IMR-90 (cell line): ENCODE measurements around the gene PILRA. TPM values are rescaled to one million over a fixed set of nuclear protein-coding genes. Genes with fewer than 3 reads are reported as not detected.

Experiments used
- ATAC-seq: fragments of 200-7000 bp; cut with Tn5 transposase; 2 replicates; pipeline ENCODE4 v1.9.1; 2020; ENCODE audit warnings: low read depth, mild to moderate bottlenecking, moderate library complexity
- BruUV-seq: library from RNA; stranded (reverse); fragments of 400-500 nt; replicated peaks from 2 replicates; lab custom pipeline; 2021; lab: Mats Ljungman, UMichigan
- CTCF ChIA-PET: fragments of 300-600 bp; formaldehyde crosslinking; extraction: SDS; loops from one replicate; lab custom pipeline; 2021; ENCODE audit warnings: antibody characterized with exemption; lab: Yijun Ruan, JAX
- POLR2A ChIA-PET: fragments of 300-600 bp; sonication (Branson Sonifier 250); formaldehyde crosslinking; loops from one replicate; lab custom pipeline; 2022; ENCODE audit warnings: antibody characterized with exemption; ENCODE audit not compliant: unreplicated experiment; lab: Charles Lee
- DNase-seq: peaks from one replicate; pipeline ENCODE4 v3.0.0; 2013
- H2AFZ ChIP-seq: replicated peaks from 2 replicates; pipeline ENCODE3; 2013; ENCODE audit warnings: low read length, mild to moderate bottlenecking; ENCODE audit not compliant: poor library complexity
- H2AK5ac ChIP-seq: 2 replicates; pipeline ENCODE4 v1.6.1; 2013; ENCODE audit warnings: low read depth, low read length, inconsistent platforms
- H2AK9ac ChIP-seq: replicated peaks from 2 replicates; pipeline ENCODE3; 2013; ENCODE audit warnings: mild to moderate bottlenecking, low read depth, low read length, moderate library complexity; ENCODE audit not compliant: poor library complexity
- H2BK120ac ChIP-seq: 2 replicates; pipeline ENCODE4 v1.6.1; 2013; ENCODE audit warnings: low read depth, low read length, inconsistent platforms
- H2BK15ac ChIP-seq: 3 replicates; pipeline ENCODE4 v1.6.1; 2013; ENCODE audit warnings: low read depth, low read length, inconsistent platforms
- H2BK20ac ChIP-seq: 2 replicates; pipeline ENCODE4 v1.6.1; 2013; ENCODE audit warnings: low read depth, mild to moderate bottlenecking, inconsistent platforms, low read length, moderate library complexity
- H2BK5ac ChIP-seq: 2 replicates; pipeline ENCODE4 v1.6.1; 2013; ENCODE audit warnings: mild to moderate bottlenecking, low read depth, low read length, inconsistent platforms; ENCODE audit not compliant: poor library complexity, severe bottlenecking
- H3K14ac ChIP-seq: replicated peaks from 2 replicates; pipeline ENCODE4 v1.6.1; 2013; ENCODE audit warnings: low read depth, low read length, inconsistent platforms
- H3K18ac ChIP-seq: 2 replicates; pipeline ENCODE4 v1.6.1; 2013; ENCODE audit warnings: low read depth, low read length, control low read depth
- H3K23ac ChIP-seq: 2 replicates; pipeline ENCODE4 v1.6.1; 2013; ENCODE audit warnings: low read depth, low read length, inconsistent platforms
- H3K27ac ChIP-seq: 2 replicates; pipeline ENCODE4 v1.5.1; 2013; ENCODE audit warnings: mild to moderate bottlenecking, control low read depth, low read length; ENCODE audit not compliant: insufficient read depth
- H3K27me3 ChIP-seq: 2 replicates; pipeline ENCODE4 v1.6.1; 2013; ENCODE audit warnings: low read length; ENCODE audit not compliant: control insufficient read depth, insufficient read depth
- H3K36me3 ChIP-seq: 2 replicates; pipeline ENCODE4 v1.6.1; 2013; ENCODE audit warnings: low read length, mixed read lengths; ENCODE audit not compliant: control insufficient read depth, insufficient read depth
- H3K4ac ChIP-seq: 2 replicates; pipeline ENCODE4 v1.6.1; 2013; ENCODE audit warnings: low read depth, low read length, inconsistent platforms
- H3K4me1 ChIP-seq: 2 replicates; pipeline ENCODE4 v1.6.1; 2013; ENCODE audit warnings: low read length, mixed read lengths; ENCODE audit not compliant: control insufficient read depth, insufficient read depth
- H3K4me2 ChIP-seq: 2 replicates; pipeline ENCODE4 v1.6.1; 2013; ENCODE audit warnings: low read depth, mild to moderate bottlenecking, control low read depth, low read length, moderate library complexity
- H3K4me3 ChIP-seq: 2 replicates; pipeline ENCODE4 v1.5.1; 2013; ENCODE audit warnings: low read depth, mild to moderate bottlenecking, control low read depth, low read length, moderate library complexity; ENCODE audit not compliant: insufficient read depth
- H3K56ac ChIP-seq: 2 replicates; pipeline ENCODE4 v1.6.1; 2013; ENCODE audit warnings: low read length, inconsistent platforms; ENCODE audit not compliant: insufficient read depth; ENCODE audit errors: extremely low read depth
- H3K79me1 ChIP-seq, 2 experiments: 2 replicates each; pipeline ENCODE4 v1.6.1; 2013; ENCODE audit warnings: low read length in 2 of 2, inconsistent platforms in 1 of 2, low read depth in 1 of 2
- H3K9ac ChIP-seq: 2 replicates; pipeline ENCODE4 v1.6.1; 2013; ENCODE audit warnings: low read depth, low read length, control low read depth
- H3K9me1 ChIP-seq: 2 replicates; pipeline ENCODE4 v1.6.1; 2013; ENCODE audit warnings: low read length, inconsistent platforms; ENCODE audit not compliant: insufficient read depth
- H3K9me3 ChIP-seq: 2 replicates; pipeline ENCODE4 v1.6.1; 2013; ENCODE audit warnings: low read length; ENCODE audit not compliant: control insufficient read depth, insufficient read depth
- H4K20me1 ChIP-seq: 2 replicates; pipeline ENCODE4 v1.6.1; 2013; ENCODE audit warnings: low read length, inconsistent platforms; ENCODE audit not compliant: insufficient read depth
- H4K5ac ChIP-seq: 2 replicates; pipeline ENCODE4 v1.6.1; 2013; ENCODE audit warnings: mild to moderate bottlenecking, low read depth, low read length, control low read depth
- H4K8ac ChIP-seq, 2 experiments: 2 replicates each; pipeline ENCODE4 v1.6.1; 2013; ENCODE audit warnings: low read depth in 2 of 2, low read length in 2 of 2, control low read depth in 1 of 2, inconsistent platforms in 1 of 2
- H4K91ac ChIP-seq: 2 replicates; pipeline ENCODE4 v1.6.1; 2013; ENCODE audit warnings: low read depth, low read length, inconsistent platforms; ENCODE audit not compliant: insufficient read depth
- CEBPB ChIP-seq: IDR thresholded peaks from 2 replicates; pipeline ENCODE4 v1.6.1; 2012; ENCODE audit warnings: low read depth, low read length, improper control_type of control experiment
- CHD1 ChIP-seq: IDR thresholded peaks from 2 replicates; pipeline ENCODE4 v1.6.1; 2012; ENCODE audit warnings: low read depth, low read length, improper control_type of control experiment
- ELK1 ChIP-seq: fragments of 150-350 bp; IDR thresholded peaks from 2 replicates; pipeline ENCODE4 v1.6.1; 2016; ENCODE audit warnings: low read depth, mild to moderate bottlenecking, low read length, moderate library complexity, borderline replicate concordance
- FOS ChIP-seq: fragments of 150-350 bp; IDR thresholded peaks from 2 replicates; pipeline ENCODE4 v1.6.1; 2016; ENCODE audit warnings: low read depth, low read length
- MAFK ChIP-seq: IDR thresholded peaks from 2 replicates; pipeline ENCODE4 v1.6.1; 2012; ENCODE audit warnings: low read depth, low read length, improper control_type of control experiment
- MAZ ChIP-seq: IDR thresholded peaks from 2 replicates; pipeline ENCODE4 v1.6.1; 2012; ENCODE audit warnings: low read depth, mild to moderate bottlenecking, low read length, improper control_type of control experiment, moderate library complexity, borderline replicate concordance
- MXI1 ChIP-seq: IDR thresholded peaks from 2 replicates; pipeline ENCODE4 v1.6.1; 2012; ENCODE audit warnings: low read depth, mild to moderate bottlenecking, low read length, moderate library complexity, borderline replicate concordance
- NFE2L2 ChIP-seq: fragments of 150-350 bp; IDR thresholded peaks from 2 replicates; pipeline ENCODE4 v1.6.1; 2016; ENCODE audit warnings: low read depth, mild to moderate bottlenecking, low read length
- POLR2A ChIP-seq: IDR thresholded peaks from 2 replicates; pipeline ENCODE4 v1.6.1; 2012; ENCODE audit warnings: mild to moderate bottlenecking, low read depth, low read length
- RAD21 ChIP-seq: IDR thresholded peaks from 2 replicates; pipeline ENCODE4 v1.6.1; 2012; ENCODE audit warnings: low read length, improper control_type of control experiment
- RCOR1 ChIP-seq: IDR thresholded peaks from 2 replicates; pipeline ENCODE4 v1.6.1; 2012; ENCODE audit warnings: mild to moderate bottlenecking, low read length, improper control_type of control experiment; ENCODE audit not compliant: insufficient replicate concordance
- RFX5 ChIP-seq: IDR thresholded peaks from 2 replicates; pipeline ENCODE4 v1.8.0; 2012; ENCODE audit warnings: low read depth, mild to moderate bottlenecking, low read length, moderate library complexity
- SMC3 ChIP-seq: fragments of 150-350 bp; IDR thresholded peaks from 2 replicates; pipeline ENCODE4 v1.6.1; 2016; ENCODE audit warnings: low read depth, mild to moderate bottlenecking, antibody characterized with exemption, low read length, moderate library complexity
- USF2 ChIP-seq: fragments of 150-350 bp; IDR thresholded peaks from 2 replicates; pipeline ENCODE4 v1.6.1; 2017; ENCODE audit warnings: mild to moderate bottlenecking, antibody characterized with exemption, low read length, low read depth
- WGBS, 2 experiments: methylation state at CpG; one replicate each; pipeline versions ENCODE4 v1.1.5 to v1.1.7; 2013; ENCODE audit warnings: missing lambda C conversion rate in 2 of 2; ENCODE audit not compliant: insufficient read length in 1 of 2; ENCODE audit errors: extremely low coverage in 2 of 2; 5-methylcytosine and 5-hydroxymethylcytosine counted together
- dilution Hi-C: fragments of 300-500 bp; cut with HindIII; formaldehyde crosslinking; loops from one replicate; pipeline ENCODE4 v1.14.3; 2018; ENCODE audit warnings: low sequenced_read_pairs; ENCODE audit not compliant: unreplicated experiment
- in situ Hi-C: fragments of 300-500 bp; cut with MboI; formaldehyde crosslinking; loops from 3 replicates; pipeline ENCODE4 v1.14.3; 2019; ENCODE audit warnings: low sequenced_read_pairs, inconsistent platforms, mixed read lengths
- intact Hi-C: fragments of 100-400 bp; cut with micrococcal nuclease; formaldehyde crosslinking; loops from 2 replicates; pipeline ENCODE4 v1.10.0; 2022
- polyA plus RNA-seq, 3 experiments: library from polyadenylated mRNA; depleted of rRNA; stranded (reverse); fragments of >200 nt; gene quantifications; 2 replicates each; pipeline ENCODE4 v1.2.3, GENCODE V29; 2012; ENCODE audit warnings: low replicate concordance in 1 of 3
- total RNA-seq: library from RNA; depleted of rRNA; stranded (reverse); fragments of >200 nt; gene quantifications from 2 replicates; pipeline ENCODE4 v1.2.3, GENCODE V29; 2012
- TF ChIP-seq, protein P1 (sequence below): conservative IDR thresholded peaks from 2 replicates; pipeline ENCODE4 v1.5.1; 2012; ENCODE audit warnings: mild to moderate bottlenecking, low read depth, low read length, improper control_type of control experiment

PILRA gene
- total and polyA plus RNA-seq, 2 of the 4 experiments (the other 2 are of a cell fraction), result 0.56 TPM; not detected in 1

- in situ Hi-C loops (loop anchor here (25.0 kb wide), 1 partner anchor 680 kb away; no protein-coding TSS in a partner anchor), dilution Hi-C loops (no loop called here), intact Hi-C loops (no loop called here)
- no TSS peak for BruUV-seq
- Histone ChIP-seq H3K4me1 (peaks cover 8% of the 10 kb centered on the region; the same call in 1 of the 2 replicates), H2BK20ac (no peak overlapping the region), H4K8ac (no peak overlapping the region), H2AK9ac (peak overlapping the region; percentile 43), H3K18ac (no peak overlapping the region), H3K79me1 (peaks cover 15 to 56% of the 10 kb centered on the region in 2 experiments), H3K4me3 (no peak overlapping the region), H3K23ac (no peak overlapping the region), H2BK120ac (no peak overlapping the region), H2BK15ac (no peak overlapping the region), H4K91ac (no peak overlapping the region), H4K5ac (no peak overlapping the region), H2BK5ac (no peak overlapping the region), H3K9ac (no peak overlapping the region), H3K4ac (no peak overlapping the region), H3K9me1 (peaks cover 13% of the 10 kb centered on the region), H3K27me3 (no peaks in the 10 kb centered on the region), H3K27ac (no peak overlapping the region), H3K14ac (no peak overlapping the region), H2AFZ (no peak overlapping the region), H4K20me1 (peaks cover 13% of the 10 kb centered on the region), H3K36me3 (peaks cover 28% of the 10 kb centered on the region), H2AK5ac (no peak overlapping the region), H3K9me3 (no peaks in the 10 kb centered on the region), H3K56ac (no peak overlapping the region), H3K4me2 (no peak overlapping the region)
- ChIA-PET CTCF (no interaction called here), POLR2A (no interaction called here)
- ATAC-seq (no peak), DNase-seq (no peak)
- WGBS, 2 experiments, result 88% methylated on average over 4 of the region's 21 CpGs; no CpG with 5 or more reads in 1 of the 2 experiments
- TF ChIP-seq RCOR1, result no peak
- TF ChIP-seq MAFK, result no peak
- no peak for TF ChIP-seq NFE2L2
- no peak for TF ChIP-seq RFX5
- no peak for TF ChIP-seq CHD1
- TF ChIP-seq RAD21, result no peak
- no peak for TF ChIP-seq MAZ
- TF ChIP-seq MXI1, result no peak
- TF ChIP-seq SMC3, result no peak
- TF ChIP-seq, protein P1, sequence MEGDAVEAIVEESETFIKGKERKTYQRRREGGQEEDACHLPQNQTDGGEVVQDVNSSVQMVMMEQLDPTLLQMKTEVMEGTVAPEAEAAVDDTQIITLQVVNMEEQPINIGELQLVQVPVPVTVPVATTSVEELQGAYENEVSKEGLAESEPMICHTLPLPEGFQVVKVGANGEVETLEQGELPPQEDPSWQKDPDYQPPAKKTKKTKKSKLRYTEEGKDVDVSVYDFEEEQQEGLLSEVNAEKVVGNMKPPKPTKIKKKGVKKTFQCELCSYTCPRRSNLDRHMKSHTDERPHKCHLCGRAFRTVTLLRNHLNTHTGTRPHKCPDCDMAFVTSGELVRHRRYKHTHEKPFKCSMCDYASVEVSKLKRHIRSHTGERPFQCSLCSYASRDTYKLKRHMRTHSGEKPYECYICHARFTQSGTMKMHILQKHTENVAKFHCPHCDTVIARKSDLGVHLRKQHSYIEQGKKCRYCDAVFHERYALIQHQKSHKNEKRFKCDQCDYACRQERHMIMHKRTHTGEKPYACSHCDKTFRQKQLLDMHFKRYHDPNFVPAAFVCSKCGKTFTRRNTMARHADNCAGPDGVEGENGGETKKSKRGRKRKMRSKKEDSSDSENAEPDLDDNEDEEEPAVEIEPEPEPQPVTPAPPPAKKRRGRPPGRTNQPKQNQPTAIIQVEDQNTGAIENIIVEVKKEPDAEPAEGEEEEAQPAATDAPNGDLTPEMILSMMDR, result no peak
- TF ChIP-seq POLR2A, result no peak
- TF ChIP-seq ELK1, result no peak
- no peak for TF ChIP-seq CEBPB
- no peak for TF ChIP-seq USF2
- no peak for TF ChIP-seq FOS
Observed at GRCh38 chr7:100432621-100433275, 59.5 kb downstream of the PILRA start.
